Peyer's patch (tissue), 4 donors: ENCODE measurements around the gene PHKA2. TPM values are rescaled to one million over a fixed set of nuclear protein-coding genes. Genes with fewer than 3 reads are reported as not detected.

Source experiments
- DNase-seq, 3 donors: peaks; one replicate each; pipeline ENCODE4 v3.0.0-alpha.2; 2017 to 2019
- H3K27ac ChIP-seq, 4 donors: fragments of 200-600 bp; sonication (generic); one replicate each; pipeline ENCODE4 v1.5.1; 2016 to 2019
- H3K27me3 ChIP-seq, 2 donors: fragments of 200-600 bp; sonication (generic); one replicate each; pipeline ENCODE4 v1.5.1; 2019
- H3K36me3 ChIP-seq, 3 donors: fragments of 200-600 bp; sonication (generic); one replicate each; pipeline ENCODE4 v1.5.1; 2016 to 2019
- H3K4me1 ChIP-seq, 4 donors: fragments of 200-600 bp; sonication (generic); one replicate each; pipeline ENCODE4 v1.5.1; 2016 to 2019
- H3K4me3 ChIP-seq, 4 donors: fragments of 200-600 bp; sonication (generic); 1 replicate in 3 of 4; 2 replicates in 1 of 4; pipeline ENCODE4 v1.5.1; 2016 to 2019; ENCODE audit warnings: mild to moderate bottlenecking in 1 of 4
- H3K9me3 ChIP-seq, 4 donors: fragments of 200-600 bp; sonication (generic); one replicate each; pipeline ENCODE4 v1.5.1; 2016 to 2019; ENCODE audit warnings: mild to moderate bottlenecking in 1 of 4
- CTCF ChIP-seq, 6 experiments: fragments of 450-650 bp in 4 of 6; fragments of 200-600 bp in 2 of 6; sonication (generic) in 1 of 6; IDR thresholded peaks; one replicate each; pipeline ENCODE4 v1.5.1; 2017 to 2019; ENCODE audit warnings: antibody characterized with exemption in 6 of 6, mild to moderate bottlenecking in 3 of 6, moderate library complexity in 1 of 6
- POLR2A ChIP-seq, 2 donors: fragments of 450-650 bp; IDR thresholded peaks; one replicate each; pipeline ENCODE4 v1.5.1; 2017; ENCODE audit warnings: antibody characterized with exemption in 2 of 2, mild to moderate bottlenecking in 2 of 2, moderate library complexity in 2 of 2
- total RNA-seq, 4 donors: library from RNA; depleted of rRNA; stranded (reverse); fragments of >200 nt; gene quantifications; one replicate each; pipeline ENCODE4 v1.1.0, GENCODE V29; 2016

PHKA2 gene
- total RNA-seq, 4 donors from 2014 or later: 34.3 to 98.1 (median 63.7) TPM

DNA sequence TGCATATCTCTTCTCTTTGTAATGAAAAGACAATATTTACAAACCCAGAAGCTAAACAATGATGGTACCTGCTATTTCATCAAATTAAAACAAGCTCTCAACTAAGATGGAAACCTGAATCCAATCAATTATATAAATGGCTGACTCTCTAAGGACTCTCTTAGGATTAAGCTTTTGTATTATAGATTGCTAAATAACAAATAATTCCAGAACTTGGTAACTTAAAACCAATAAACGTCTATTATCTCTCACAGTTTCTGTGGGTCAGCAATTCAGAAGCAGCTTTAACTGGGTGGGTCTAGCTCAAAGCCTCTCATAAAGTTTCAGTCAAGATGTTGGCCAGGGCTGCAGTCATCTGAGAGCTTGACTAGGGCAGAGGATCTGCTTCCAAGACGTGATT lies 12.4 kb downstream of the PHKA2 start:
- Histone ChIP-seq H3K27ac (no peak overlapping the region), H3K36me3 (no peaks in the 10 kb centered on the region), H3K9me3 (no peaks in the 10 kb centered on the region), H3K27me3 (no peaks in the 10 kb centered on the region), H3K4me1 (no peaks in the 10 kb centered on the region), H3K4me3 (no peak overlapping the region)
- TF ChIP-seq CTCF (IDR thresholded peaks at IDR 0.05) (no peak), POLR2A (IDR thresholded peaks at IDR 0.05) (no peak)
- no peak for DNase-seq

GRCh38 chrX:18970465-18970864 lies 13.4 kb downstream of the PHKA2 start:
- Histone ChIP-seq H3K9me3 (no peaks in the 10 kb centered on the region), H3K27me3 (no peaks in the 10 kb centered on the region), H3K27ac (no peak overlapping the region), H3K4me3 (no peak overlapping the region), H3K4me1 (no peaks in the 10 kb centered on the region), H3K36me3 (no peaks in the 10 kb centered on the region)
- DNase-seq: no peak
- TF ChIP-seq CTCF (IDR thresholded peaks at IDR 0.05) (no peak), POLR2A (IDR thresholded peaks at IDR 0.05) (no peak)

- Histone ChIP-seq H3K27me3 (no peaks in the 10 kb centered on the region), H3K27ac (no peak overlapping the region), H3K4me1 (no peaks in the 10 kb centered on the region), H3K36me3 (no peaks in the 10 kb centered on the region), H3K9me3 (no peaks in the 10 kb centered on the region), H3K4me3 (no peak overlapping the region)
- TF ChIP-seq CTCF (IDR thresholded peaks at IDR 0.05) (no peak), POLR2A (IDR thresholded peaks at IDR 0.05) (no peak)
- no peak for DNase-seq
Observed at GRCh38 chrX:18966624-18967023, 17.3 kb downstream of the PHKA2 start.

GRCh38 chrX:18964901-18965300 lies 19.0 kb downstream of the PHKA2 start:
- Histone ChIP-seq H3K27ac (no peak overlapping the region), H3K4me1 (no peaks in the 10 kb centered on the region), H3K9me3 (no peaks in the 10 kb centered on the region), H3K27me3 (no peaks in the 10 kb centered on the region), H3K4me3 (no peak overlapping the region), H3K36me3 (no peaks in the 10 kb centered on the region)
- DNase-seq: no peak
- TF ChIP-seq CTCF (IDR thresholded peaks at IDR 0.05): no peak
- no peak for TF ChIP-seq POLR2A (IDR thresholded peaks at IDR 0.05)

GRCh38 chrX:18964026-18964425 lies 19.9 kb downstream of the PHKA2 start:
- DNase-seq: no peak
- H3K4me3 ChIP-seq: no peak overlapping the region
- H3K36me3 ChIP-seq: no peaks in the 10 kb centered on the region
- no peaks in the 10 kb centered on the region for H3K27me3 ChIP-seq
- no peaks in the 10 kb centered on the region for H3K9me3 ChIP-seq
- H3K27ac ChIP-seq: no peak overlapping the region
- H3K4me1 ChIP-seq: no peaks in the 10 kb centered on the region
- no peak for TF ChIP-seq POLR2A (IDR thresholded peaks at IDR 0.05)
- TF ChIP-seq CTCF (IDR thresholded peaks at IDR 0.05): no peak

DNA sequence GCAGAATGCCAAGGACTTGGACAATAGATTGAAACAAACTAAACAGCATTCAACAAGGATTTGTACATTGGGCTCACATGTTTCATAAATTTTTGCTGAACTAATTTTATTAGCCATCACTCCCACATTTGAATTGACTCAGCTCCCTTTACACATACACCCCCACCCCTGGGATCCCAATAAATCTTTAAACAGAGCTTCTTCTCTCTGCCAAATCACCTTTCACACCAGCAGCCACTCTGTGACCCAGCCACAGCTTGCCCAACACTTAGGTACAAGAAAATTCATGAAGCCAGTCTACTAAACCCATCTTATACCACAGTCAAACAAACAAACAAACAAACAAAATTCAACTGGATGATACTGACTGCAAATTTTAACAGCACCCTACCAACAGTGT lies 21.6 kb downstream of the PHKA2 start:
- H3K9me3 ChIP-seq: no peaks in the 10 kb centered on the region
- no peak for DNase-seq
- H3K4me1 ChIP-seq: no peaks in the 10 kb centered on the region
- TF ChIP-seq CTCF (IDR thresholded peaks at IDR 0.05): no peak
- TF ChIP-seq POLR2A (IDR thresholded peaks at IDR 0.05): no peak
- no peak overlapping the region for H3K27ac ChIP-seq
- no peak overlapping the region for H3K4me3 ChIP-seq
- no peaks in the 10 kb centered on the region for H3K36me3 ChIP-seq
- H3K27me3 ChIP-seq: no peaks in the 10 kb centered on the region
